ENCODE measurements around the gene RPTOR.
"Not testable (repeated sequence)": the region's sequence is repeated elsewhere in the genome, so short reads cannot be mapped to it uniquely, and the experiment has no call there.

Gene RPTOR

DNA sequence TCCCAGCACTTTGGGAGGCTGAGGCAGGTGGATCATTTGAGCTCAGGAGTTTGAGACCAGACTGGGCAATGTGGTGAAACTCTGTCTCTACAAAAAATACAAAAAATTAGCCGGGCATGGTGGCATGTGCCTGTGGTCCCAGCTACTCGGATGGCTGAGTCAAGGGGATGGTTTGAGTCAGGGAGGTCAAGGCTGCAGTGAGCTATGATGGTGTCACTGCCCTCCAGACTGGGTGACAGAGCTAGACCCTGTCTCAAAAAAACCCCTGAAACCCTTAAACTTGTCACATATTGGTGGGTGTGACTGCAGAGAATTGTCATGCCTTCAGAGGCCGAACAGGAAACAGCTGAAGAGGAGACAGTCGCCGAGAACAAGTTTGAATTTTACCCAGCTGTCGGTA, 13.4 kb downstream of the RPTOR start:
- no peak for DNase-seq

DNA sequence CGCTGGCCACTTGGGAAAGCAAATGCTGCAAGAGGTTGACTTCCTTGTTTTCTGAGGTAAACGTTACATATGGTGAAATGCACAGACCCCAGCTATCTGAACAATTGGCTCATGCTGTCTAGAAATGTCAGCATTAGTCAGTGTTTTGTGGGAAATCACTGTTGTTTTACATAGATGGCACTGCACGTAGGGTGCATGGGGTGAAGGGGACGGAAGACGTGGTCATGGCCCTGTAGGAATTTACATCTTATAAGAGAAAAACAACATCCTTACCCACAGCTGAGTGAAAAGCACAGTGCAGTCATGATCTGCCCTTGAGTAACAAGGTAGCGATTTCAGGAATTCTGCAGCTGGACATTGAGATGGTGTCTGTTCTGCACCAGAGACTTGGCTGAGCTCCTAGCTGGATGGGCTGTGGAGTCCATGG, 15.2 kb downstream of the RPTOR start:
- no peak for DNase-seq

DNA sequence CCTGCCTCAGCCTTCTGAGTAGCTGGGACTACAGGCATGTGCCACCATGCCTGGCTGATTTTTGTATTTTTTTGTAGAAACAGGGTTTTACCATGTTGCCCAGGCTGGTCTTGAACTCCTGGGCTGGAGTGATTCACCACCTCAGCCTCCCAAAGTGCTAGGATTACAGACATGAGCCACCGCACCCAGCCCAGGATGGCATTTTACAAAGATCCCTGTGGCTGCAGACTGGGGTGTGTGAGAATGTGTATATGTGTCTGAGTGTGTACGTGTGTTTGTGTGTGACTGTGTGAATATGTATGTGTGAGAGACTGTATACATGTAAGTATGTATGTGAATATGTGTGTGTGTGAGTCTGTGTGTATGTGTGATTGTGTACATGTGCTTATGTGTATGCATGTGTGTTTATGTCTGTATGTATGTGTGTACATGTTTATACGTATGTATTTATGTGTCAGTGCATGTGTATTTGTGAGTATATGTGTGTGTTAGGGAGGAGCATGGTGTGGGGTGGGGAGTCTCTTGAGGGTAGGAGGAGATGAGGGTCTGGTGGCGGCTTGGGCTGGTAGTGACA, 17.0 kb downstream of the RPTOR start:
- no peak for DNase-seq

DNA sequence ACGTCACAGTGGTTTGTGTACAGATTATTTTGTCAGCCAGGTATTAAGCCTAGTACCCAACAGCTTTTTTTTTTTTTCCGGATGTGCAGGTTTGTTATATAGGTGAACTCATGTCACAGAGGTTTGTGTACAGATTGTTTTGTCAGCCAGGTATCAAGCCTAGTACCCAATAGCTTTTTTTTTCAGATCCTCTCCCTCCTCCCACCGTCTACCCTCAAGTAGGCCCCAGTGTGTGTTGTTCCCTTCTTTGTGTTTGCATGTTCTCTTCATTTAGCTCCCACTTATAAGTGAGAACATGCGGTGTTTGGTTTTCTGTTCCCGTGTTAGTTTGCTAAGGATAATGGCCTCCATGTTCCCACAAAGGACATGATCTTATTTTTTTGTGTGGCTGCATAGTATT, 19.9 kb downstream of the RPTOR start:
- no peak for DNase-seq

DNA sequence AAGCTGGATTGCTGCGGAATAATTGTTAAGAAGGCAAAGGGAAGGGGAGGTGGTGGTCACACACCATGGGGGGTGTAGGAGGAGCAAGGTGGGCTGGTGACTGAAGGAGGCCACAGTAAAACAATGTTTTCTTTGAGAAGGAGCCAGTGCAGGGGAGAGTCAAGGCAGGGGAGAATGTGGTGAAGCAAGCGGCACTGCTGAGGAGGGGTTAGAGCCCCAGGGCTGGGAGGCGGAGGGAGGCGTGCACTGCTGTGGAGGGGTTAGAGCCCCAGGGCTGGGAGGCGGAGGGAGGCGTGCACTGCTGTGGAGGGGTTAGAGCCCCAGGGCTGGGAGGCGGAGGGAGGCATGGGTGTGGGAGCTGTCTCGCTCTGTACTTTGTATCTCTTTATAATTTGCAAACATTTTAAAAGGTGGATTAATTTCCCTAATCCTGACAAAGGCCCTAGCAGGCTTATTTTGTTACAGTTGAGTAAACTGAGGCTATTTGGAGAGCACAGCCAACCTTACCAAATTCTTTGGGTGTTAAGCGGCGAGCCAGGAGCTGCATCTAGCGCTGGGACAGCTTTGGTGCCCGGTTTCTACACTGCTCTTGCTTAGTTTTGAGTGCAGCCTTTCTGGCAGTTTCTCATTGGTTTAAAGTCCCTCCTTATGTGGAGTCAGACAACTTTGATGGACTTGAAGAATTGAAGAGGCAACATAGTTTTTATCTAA, 20.9 kb downstream of the RPTOR start:
- no peak for DNase-seq

DNA sequence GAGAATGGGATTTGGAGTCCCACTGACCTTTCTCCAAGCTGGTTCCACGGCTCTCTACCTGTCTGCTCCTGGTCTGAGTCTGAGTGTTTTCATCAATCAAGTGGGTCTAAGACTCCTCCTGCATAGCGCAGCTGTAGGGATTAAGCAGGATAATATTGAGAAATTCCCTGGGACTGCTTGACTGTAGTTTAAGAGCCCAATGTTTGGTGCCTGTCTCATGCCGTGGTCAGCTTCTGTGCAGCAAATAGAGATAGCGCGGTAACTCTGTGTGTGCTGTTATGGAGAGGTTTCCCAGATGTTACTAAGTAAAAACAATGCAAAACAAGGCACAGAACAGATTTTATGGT, 21.4 kb downstream of the RPTOR start:
- DNase-seq, result no peak

DNA sequence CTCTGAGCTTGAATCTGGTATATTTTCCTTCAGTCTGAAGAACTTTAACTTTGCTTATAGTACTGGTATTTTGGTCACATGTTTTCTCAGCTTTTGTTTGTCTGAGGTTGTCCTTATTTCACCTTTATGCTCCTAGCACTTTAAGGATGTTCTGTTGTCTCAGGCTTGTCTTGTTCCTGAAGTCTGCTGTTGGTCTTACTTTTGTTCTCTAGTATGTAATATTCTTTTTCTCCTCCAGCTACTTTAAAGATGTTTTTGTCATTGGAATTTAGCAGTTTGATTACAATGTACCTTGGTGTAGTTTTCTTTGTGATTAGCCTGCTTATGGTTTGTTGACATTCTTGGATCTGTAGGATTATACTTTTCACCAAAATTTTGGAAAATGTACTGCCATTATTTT, 23.6 kb downstream of the RPTOR start:
- no peak for DNase-seq

DNA sequence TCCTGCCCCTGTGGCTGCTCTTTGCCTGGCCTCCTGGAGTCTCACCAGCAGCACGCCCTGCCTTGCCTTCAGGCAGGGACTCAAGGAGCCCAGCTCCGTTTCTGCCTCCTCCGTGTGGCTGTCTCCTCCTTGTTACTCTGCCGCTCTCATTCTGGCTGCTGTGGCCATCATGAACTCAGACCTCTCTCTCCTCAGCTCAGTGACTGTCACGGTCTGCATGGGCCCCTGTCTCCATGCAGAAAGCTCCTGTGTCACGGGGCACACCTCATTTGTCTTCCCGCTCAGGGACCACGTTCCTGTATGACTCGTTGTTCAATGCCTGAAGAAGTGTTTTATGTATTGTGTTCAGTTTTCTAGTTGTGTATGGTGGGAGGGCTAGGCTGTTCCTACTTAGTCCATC, 25.3 kb downstream of the RPTOR start:
- no peak for DNase-seq

DNA sequence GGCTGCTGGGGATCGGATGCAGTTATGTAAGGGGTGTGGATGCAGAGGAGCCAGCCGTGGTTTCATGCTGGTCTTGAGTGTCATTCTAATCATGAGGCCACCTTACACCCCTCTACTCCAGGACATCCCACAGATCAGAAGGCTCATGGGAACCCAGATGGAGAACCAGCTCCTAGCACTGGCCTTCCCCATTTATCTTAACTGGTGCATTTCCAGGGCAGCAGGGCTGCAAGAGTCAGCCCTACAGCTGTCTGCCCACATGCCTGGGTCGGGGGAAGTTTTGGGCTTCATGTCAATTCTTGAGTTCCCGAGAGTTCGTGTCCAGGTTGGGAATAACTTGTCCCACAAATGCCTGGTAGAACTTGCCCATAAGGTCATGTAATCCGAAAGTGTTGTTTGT, 29.1 kb downstream of the RPTOR start:
- DNase-seq, result no peak

DNA sequence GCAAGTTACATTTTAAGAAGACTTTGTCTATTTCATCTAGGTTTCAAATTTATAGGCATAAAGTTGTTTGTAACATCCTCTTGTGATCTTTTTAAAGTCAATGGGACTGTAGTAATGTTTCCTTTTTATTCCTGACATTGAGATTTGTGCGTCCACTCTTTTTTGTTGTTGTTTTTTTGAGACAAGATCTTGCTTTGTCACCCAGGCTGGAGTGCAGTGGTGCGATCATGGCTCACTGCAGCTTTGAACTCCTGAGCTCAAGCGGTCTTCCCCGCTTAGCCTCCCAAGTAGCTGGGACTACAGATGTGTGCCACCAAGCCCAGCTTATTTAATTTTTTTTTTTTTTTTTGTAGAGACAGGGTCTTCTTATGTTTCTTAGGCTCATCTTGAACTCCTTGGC, 29.9 kb downstream of the RPTOR start:
- no peak for DNase-seq

DNA sequence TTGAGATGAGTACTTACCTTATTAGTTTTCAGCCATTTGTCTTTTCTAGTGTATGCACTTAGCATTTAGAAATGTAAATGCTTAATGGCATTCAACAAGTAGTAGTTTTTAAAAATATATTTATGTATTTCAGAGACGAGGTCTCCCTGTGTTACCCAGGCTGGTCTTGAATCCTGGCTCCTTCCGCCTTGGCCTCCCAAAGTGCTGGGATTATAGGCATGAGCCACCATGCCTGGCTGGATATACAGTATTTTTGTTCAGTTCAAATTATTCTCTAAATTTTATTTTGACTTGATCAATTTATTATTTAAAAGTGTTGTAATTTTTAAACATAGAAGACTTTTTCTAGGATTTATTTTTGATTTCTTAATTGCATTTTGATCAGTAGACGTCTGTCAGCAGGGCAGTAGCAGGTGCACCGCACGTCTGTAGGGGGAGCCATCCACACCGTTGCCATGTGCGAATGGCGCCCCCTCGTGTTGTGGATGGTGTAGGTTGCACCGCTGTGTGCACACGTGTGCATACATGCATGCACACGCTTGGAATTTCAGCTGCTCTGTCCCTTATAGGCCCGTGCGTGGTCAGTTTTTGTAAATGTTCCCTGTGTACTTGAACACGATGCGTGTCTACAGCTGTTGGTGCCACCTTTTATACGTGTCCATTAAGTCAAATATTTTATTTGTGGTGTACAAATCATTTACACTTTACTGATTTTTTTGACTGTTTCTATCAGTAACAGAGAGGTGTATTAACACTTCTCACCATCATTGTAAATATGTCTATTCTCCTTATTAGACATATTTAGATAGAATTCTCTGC, 30.6 kb downstream of the RPTOR start:
- peak; percentile 90 for DNase-seq

DNA sequence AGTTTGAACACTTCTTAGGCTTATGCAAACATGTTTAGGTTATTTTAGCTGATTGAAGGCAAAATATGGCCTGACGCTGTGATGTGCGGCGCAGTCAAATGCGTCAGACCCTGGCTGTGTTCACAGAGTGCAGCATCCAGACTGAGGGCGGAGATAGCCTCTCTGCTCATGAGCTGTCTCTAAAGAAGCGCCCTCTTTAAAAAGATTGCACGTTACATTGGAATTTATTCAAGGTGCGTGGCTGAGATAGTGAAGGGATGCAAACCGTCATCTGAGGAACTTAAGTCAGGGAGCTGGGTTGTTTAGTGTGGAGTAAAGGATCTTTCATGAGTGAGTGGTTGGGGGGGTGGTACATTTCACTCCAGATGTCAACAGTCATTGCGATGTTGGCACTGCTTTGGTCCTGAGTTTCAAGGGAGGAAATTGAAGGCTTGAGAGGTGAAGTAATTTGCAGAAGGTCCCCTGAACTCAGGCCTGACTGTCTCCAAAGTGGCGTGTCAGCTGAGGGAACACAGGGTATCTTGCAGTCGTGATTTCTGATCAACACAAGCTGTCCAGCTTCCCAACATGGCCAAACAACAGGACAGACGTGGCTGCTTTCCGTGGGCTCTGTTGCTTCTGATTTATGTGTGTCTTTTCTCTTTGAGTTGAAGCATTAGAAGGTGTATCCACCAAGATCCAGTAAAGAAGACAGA, 33.4 kb downstream of the RPTOR start:
- no peak for DNase-seq

DNA sequence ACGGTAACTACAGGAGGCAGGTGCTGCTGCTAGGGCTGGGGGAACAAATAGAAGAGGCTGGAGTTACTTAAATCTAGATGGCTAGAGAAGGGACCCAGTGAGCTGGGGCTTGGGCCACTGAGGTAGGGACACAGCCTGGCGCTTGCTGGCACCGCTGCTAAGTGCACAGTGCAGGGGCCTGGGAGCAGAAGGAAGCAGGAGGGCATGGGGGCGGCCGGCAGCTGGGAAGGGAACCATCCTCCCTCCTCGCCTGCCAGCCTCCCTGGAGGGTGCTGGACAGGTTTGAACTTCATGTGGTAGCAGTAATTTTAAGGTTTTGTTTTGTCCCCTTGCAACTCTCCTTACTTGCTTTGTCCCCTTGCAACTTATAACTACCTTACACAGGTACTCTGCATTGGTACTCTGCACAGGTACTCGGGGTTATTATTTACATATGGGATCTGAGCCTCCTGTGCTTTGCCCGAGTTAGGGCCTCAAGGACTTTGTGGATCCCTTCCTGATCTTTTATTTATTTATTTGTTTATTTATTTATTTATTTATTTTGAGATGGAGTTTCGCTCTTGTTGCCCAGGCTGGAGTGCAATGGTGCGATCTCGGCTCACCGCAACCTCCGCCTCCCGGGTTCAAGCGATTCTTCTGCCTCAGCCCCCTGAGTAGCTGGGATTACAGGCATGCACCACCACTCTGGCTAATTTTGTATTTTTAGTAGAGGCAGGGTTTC, 34.2 kb downstream of the RPTOR start:
- DNase-seq, result not testable (repeated sequence)

DNA sequence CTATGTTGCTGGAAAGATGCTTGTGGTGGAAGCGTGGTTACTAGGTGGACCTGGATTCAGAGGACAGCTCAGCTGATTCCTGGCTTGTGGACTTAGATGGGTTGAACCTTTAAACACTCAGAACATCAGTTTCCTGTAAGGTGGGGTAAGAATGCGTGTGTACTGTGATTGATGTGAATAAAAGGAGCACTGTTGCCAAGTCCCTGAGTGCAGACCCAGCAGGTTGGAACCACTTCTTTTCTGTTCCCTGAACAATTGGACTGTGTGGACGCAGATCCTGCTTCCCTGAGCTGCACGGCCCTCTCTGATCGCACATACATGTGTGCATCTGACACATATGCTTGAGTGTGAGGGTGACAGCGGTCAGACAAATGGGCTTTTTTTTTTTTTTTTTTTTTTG, 37.5 kb downstream of the RPTOR start:
- DNase-seq, result no peak

DNA sequence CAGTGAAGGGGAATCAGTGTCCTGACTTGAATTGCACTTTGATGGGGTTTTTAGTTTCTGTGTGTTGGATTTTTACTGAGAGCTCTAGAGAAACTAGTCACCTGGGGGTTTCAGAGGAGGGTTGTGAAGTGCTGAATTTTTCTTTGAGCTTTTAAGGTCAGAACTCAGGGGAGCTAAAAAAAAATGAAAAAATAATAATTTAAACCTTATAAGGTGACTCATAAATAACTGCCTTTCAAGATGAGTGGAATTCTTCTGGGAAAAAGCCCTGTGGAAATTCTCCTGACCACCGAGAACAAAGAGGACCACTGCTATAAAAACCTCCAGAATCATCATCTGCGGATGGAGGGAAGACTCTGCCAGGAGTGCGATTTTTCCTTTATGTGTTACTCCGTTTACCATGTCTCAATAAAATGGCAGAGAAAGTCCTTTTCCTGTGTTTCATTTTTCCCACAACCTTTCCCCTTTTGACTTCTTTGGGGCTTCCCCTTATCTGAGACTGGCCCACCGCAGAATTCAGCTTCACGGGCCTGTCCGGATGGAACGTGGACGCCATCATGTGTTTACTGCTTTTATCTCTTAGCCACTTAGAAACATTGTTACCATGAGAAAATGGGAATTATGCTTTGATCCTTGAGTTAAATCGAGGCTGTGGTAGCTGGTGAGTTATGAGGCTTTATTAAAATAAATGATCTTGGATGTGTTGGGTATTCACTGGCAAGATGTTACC, 39.7 kb downstream of the RPTOR start:
- no peak for DNase-seq

DNA sequence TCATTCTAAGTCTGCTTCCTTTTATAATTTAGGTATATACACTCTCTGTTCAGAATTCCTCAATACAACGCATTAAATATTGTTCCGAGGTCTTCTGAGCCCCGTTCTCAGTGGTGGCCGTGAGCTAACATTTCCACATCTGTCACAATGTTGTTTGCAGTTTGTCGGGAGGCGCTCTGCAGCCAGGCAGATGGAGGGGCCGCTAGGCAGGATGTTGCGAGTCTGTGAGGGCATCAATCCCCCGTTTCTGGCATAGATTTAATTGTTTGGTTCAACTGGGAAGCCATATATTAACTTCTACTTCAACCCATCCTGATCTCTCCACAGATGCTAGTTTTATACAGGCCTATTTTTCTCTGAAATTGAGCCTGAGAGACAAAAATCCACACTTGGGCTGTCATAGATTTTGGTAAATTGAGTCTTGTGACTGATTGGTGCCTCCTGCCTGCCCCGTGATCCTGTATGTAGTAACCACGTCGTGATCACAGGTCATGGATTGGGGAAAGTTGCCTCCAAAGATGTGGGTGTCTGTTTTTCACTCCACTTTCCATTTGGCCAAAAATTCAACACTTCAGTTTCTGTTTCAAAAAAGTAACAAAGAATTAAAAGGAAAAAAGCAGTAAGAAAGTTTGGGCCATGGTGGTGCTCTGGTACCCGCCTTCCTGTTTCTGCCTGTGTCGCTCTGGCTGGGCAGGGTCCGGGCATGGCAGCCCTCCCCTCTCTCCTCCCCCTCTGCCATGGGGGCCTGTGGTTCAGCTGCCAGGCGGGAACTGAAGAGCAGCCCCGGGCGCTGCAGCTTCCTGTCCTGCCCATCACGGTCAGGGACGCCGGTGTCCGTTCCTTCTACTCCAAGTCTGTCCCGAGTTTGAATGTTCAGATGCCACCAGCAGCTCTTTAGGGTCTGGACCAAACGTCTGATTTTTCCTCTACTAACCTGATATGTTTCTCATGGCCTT, 41.5 kb downstream of the RPTOR start:
- no peak for DNase-seq

DNA sequence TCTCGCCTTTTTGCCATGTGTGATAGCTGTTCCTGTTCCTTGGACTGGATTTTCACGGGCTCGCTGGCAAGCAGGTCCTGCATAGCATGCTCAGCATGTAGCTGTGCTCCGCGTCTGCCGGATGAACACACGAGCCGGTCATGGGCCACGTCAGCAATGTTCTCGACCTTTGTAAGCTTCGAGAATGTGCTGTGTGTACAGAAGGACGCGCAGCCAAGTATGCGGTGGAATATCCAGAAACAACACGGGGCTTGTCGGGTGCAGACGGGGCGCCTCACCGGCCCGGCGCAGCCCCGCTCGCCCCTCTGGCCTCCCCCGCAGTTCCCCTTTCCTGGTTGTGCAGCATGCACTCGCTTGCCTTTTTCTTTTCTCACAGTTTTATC, 42.2 kb downstream of the RPTOR start:
- DNase-seq, result no peak

DNA sequence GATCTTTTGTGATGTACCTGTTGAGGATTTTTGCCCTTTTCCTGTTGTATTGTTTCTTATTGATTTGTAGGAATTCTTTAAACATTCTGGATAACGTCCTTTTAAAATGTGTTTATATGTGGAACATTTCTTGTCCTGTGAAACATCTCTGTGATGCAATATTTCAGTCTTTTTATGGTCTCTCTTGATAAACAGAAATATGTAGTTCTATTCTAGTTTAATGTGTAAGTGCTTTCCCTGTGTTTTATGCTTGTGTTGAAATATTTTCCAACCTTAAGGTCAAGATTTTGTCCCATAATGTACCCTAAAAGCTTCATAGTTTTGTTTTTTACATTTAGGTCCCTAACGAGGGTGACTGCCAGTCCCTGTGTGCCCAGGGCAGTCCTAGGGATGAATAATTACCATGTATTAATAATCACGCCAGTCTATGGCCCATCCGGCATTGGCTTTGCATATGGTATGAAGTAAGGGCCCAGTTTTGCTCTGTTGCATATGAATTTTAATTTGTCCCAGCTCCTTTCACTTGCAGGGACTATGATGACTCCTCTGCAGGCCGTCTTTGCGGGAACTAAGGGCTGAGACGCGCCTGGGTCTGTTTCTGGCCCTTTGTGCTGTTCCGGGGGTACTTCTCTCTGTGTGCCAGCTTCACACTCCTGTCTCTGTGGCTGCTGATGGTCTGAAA, 44.2 kb downstream of the RPTOR start:
- DNase-seq, result no peak

DNA sequence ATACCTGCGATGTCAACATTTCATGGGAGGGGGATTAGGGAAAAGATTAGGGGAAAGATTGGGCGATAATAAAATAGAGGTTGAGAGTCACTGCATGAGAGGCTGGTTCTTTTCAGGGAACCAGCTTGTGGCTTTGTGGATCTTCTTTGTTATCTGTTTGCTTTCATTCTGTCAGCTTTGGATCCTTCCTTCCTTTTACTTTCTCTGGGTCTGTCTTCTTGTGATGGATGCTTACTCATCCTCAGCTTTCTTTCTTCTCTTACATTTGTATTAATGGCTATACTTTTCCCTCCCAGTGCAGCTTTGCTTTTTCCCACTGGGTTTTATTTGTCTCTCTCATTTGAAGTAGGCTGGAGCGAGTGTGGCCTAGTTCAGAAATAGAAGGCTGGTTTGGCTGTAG, 47.1 kb downstream of the RPTOR start:
- no peak for DNase-seq

DNA sequence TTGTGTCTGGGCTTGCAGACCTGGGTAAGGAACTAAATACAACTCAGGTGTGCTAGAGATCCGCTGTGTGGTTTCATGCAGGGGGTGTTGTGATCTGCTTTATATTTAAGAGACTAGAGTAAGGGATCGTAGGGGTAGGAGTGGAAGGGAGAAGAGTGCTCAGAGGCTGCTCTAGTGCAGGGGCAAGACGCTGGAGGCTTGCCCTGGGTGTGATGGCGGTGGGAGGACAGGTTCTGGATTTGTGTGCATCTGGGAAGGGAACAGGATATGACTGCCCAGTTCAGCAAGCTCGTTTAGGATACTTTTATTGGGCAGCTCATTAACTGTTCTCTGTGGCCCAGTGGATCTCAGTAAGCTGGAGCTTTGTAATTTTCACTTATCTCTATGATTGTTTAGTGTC, 47.6 kb downstream of the RPTOR start:
- DNase-seq, result no peak

DNA sequence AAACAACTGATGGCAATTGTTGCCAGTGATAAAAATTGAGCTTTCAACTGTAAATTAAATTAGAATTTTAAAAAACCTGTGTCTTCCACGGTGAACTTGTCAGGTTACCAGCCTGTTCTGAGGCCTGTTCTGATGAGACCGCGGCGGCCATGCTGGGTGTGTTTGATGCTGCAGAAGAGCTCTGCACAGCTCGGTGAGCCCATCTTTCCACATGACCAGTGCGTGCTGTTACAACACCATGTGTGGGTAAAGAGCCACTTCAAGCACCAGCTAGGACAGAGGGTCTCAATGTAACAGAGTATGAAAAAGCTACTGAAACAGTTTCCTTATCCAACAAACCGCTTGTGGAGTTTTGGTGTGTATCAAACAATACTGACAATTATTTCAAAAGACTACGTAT, 48.5 kb downstream of the RPTOR start:
- no peak for DNase-seq
